HUES6 (cell line): Measurements from ENCODE around the gene CX3CL1.

Experiments
- H3K27ac ChIP-seq: 2 replicates; pipeline ENCODE4 v1.7.0; 2013; ENCODE audit warnings: low read depth, mild to moderate bottlenecking, low read length, inconsistent platforms
- H3K27me3 ChIP-seq: 2 replicates; pipeline ENCODE4 v1.6.1; 2013; ENCODE audit warnings: low read length; ENCODE audit not compliant: control insufficient read depth, insufficient read depth
- H3K36me3 ChIP-seq: 2 replicates; pipeline ENCODE4 v1.6.1; 2013; ENCODE audit warnings: low read length; ENCODE audit not compliant: control insufficient read depth, insufficient read depth
- H3K4me1 ChIP-seq: 2 replicates; pipeline ENCODE4 v1.6.1; 2013; ENCODE audit warnings: low read length; ENCODE audit not compliant: control insufficient read depth, insufficient read depth
- H3K4me3 ChIP-seq: 2 replicates; pipeline ENCODE4 v1.5.1; 2013; ENCODE audit warnings: low read depth, low read length
- H3K9ac ChIP-seq: one replicate; pipeline ENCODE4 v1.6.1; 2013; ENCODE audit warnings: mild to moderate bottlenecking, low read length
- H3K9me3 ChIP-seq: 2 replicates; pipeline ENCODE4 v1.6.1; 2013; ENCODE audit warnings: low read depth, low read length; ENCODE audit not compliant: control insufficient read depth, insufficient read depth

The CX3CL1 gene

DNA sequence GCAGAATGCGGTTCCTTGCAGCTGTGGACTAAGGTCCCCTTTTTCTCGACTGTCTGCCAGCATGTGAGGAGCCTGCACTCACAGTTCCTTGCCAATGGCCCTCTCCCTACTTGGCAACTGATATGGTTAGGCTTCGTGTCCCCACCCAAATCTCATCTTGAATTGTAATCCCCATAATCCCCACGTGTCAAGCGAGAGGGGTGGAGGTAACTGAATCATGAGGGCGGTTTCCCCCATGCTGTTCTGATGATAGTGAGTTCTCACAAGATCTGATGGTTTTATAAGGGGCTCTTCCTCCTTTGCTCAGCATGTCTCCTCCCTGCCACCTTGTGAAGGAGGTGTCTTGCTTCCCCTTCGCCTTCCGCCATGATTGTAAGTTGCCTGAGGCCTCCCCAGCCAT, 55.0 kb downstream of the CX3CL1 start:
- Histone ChIP-seq H3K27ac (no peak overlapping the region), H3K4me1 (no peaks in the 10 kb centered on the region), H3K27me3 (no peaks in the 10 kb centered on the region), H3K4me3 (no peak overlapping the region), H3K9me3 (no peaks in the 10 kb centered on the region), H3K9ac (no peak overlapping the region), H3K36me3 (peaks cover 49% of the 10 kb centered on the region)

DNA sequence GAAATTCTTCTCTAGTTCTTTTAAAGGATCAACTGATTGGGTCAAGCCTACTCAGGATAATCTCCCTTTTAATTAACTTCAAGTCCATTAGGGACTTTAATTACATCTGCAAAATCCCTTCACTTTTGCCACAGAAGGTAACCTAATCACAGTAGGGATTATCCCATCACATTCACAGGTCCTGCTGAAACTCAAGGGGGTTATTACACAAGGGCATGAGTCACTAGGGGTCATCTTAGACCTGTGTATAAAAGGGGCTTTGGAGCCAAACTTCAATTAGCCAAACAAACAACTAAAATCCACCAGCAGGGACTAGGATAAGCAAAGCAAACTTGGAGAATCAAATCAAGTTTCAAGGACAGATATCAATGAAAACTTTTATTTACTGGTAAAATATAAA, 55.5 kb downstream of the CX3CL1 start:
- H3K4me1 ChIP-seq = no peaks in the 10 kb centered on the region
- no peak overlapping the region for H3K4me3 ChIP-seq
- peaks cover 55% of the 10 kb centered on the region for H3K36me3 ChIP-seq
- H3K9me3 ChIP-seq = no peaks in the 10 kb centered on the region
- H3K9ac ChIP-seq = no peak overlapping the region
- no peaks in the 10 kb centered on the region for H3K27me3 ChIP-seq
- no peak overlapping the region for H3K27ac ChIP-seq

GRCh38 chr16:57430955-57431354, 58.7 kb downstream of the CX3CL1 start:
- H3K9ac ChIP-seq = no peak overlapping the region
- H3K9me3 ChIP-seq = no peaks in the 10 kb centered on the region
- peaks cover 86% of the 10 kb centered on the region for H3K36me3 ChIP-seq

DNA sequence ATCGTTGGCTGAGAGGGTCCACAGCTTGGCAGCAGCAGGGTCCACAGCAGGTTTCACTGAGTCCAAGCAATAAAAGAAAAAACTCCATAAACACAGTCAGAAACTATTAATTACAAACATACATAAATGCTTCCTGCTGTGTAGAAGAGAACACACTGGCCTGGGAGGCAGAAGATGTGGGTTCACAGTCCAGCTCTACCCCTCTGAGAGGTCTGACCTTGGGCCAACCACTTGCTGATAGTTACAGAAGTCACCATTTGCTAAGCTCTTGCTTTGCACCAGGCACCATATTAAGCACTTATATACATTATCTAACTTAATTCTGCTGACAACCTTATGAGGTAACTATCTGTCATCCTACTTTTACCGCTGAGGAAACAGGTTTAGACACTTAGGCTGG, 60.2 kb downstream of the CX3CL1 start:
- H3K4me1 ChIP-seq = no peaks in the 10 kb centered on the region
- H3K4me3 ChIP-seq = no peak overlapping the region
- no peak overlapping the region for H3K9ac ChIP-seq
- H3K27ac ChIP-seq = no peak overlapping the region
- H3K9me3 ChIP-seq = no peaks in the 10 kb centered on the region
- H3K36me3 ChIP-seq = peaks cover 93% of the 10 kb centered on the region
- no peaks in the 10 kb centered on the region for H3K27me3 ChIP-seq

More at GRCh38 chr16:57430955-57431354, 58.7 kb downstream of the CX3CL1 start:
- Histone ChIP-seq H3K27ac (no peak overlapping the region), H3K27me3 (no peaks in the 10 kb centered on the region), H3K4me1 (no peaks in the 10 kb centered on the region), H3K4me3 (no peak overlapping the region)

- H3K36me3 ChIP-seq = peaks cover 91% of the 10 kb centered on the region
- H3K9ac ChIP-seq = no peak overlapping the region
- no peaks in the 10 kb centered on the region for H3K9me3 ChIP-seq
- no peak overlapping the region for H3K4me3 ChIP-seq
- H3K4me1 ChIP-seq = no peaks in the 10 kb centered on the region
- H3K27me3 ChIP-seq = no peaks in the 10 kb centered on the region
- no peak overlapping the region for H3K27ac ChIP-seq
These were observed 60.7 kb downstream of the CX3CL1 start for GRCh38 chr16:57432989-57433388.

DNA sequence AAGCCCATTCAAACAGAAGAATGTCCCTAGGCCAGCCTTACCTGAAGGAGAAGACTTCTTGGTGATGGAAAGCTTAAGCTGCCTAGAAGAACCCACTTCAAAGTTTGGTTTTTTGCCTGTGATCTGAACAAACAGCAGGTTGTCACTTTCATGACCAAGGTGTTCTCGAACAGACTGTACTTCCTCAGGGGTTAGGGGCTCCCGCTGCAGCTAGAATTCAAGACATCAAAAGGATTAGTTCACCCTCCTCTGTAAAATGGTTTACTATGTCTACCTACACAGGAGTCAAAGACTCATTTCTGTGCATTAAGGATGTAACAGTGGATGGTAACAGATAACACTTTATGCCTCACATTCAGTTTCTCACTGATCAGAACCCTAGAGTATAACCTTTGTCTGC, 61.7 kb downstream of the CX3CL1 start:
- Histone ChIP-seq H3K9ac (no peak overlapping the region), H3K27ac (no peak overlapping the region), H3K9me3 (no peaks in the 10 kb centered on the region), H3K27me3 (no peaks in the 10 kb centered on the region), H3K4me1 (no peaks in the 10 kb centered on the region), H3K4me3 (no peak overlapping the region), H3K36me3 (peaks cover 92% of the 10 kb centered on the region)
